K562 (cell line): ENCODE measurements around the gene PI4KA. TPM values are rescaled to one million over a fixed set of nuclear protein-coding genes. Genes with fewer than 3 reads are reported as not detected.

ENCODE experiments used
- NFIC ChIP-seq: fragments of 450-650 bp; IDR thresholded peaks from 2 replicates; pipeline ENCODE4 v1.6.1; 2017; ENCODE audit warnings: mild to moderate bottlenecking, inconsistent platforms
- polyA plus RNA-seq, 8 experiments: library from polyadenylated mRNA; depleted of rRNA in 4 of 8; stranded (reverse) in 5 of 8; unstranded in 3 of 8; fragments of >200 nt; fragmentation: Nextera tagmentation in 2 of 8; fragmentation: Illumina TruSeq in 1 of 8; extraction: Ambion mirVana in 2 of 8; extraction: Trizol in 1 of 8; gene quantifications; 2 replicates each; pipeline versions ENCODE4 v1.2.1 to v1.2.3, GENCODE V29; 2011 to 2014; ENCODE audit warnings: inconsistent platforms in 1 of 8, missing spikeins in 1 of 8
- total RNA-seq, 7 experiments: library from RNA; depleted of rRNA in 6 of 7; stranded (reverse); fragments of >200 nt in 6 of 7; fragmentation: Illumina TruSeq in 2 of 7; extraction: Trizol in 2 of 7; gene quantifications; 2 replicates each; pipeline versions ENCODE4 v1.2.1 to v1.2.3, GENCODE V29; 2011 to 2021; ENCODE audit warnings: low replicate concordance in 1 of 7
- TF ChIP-seq, protein P1 (sequence below), 2 experiments: fragments of 450-650 bp in 1 of 2; IDR thresholded peaks; 2 replicates each; pipeline ENCODE4 v1.6.1; 2011 to 2017; ENCODE audit warnings: low read depth in 2 of 2, antibody characterized with exemption in 1 of 2, borderline replicate concordance in 1 of 2, low read length in 1 of 2, mild to moderate bottlenecking in 1 of 2, mixed read lengths in 1 of 2; ENCODE audit not compliant: control insufficient read depth in 1 of 2
- TF ChIP-seq, protein P2 (sequence below): fragments of 450-650 bp; IDR thresholded peaks from 2 replicates; pipeline ENCODE4 v1.6.1; 2016; ENCODE audit warnings: borderline replicate concordance

PI4KA gene
- total and polyA plus RNA-seq, 9 of the 15 experiments (the other 6 are each of a cell fraction or from before 2014, with no cell fraction given): 7.3 to 187 (median 84.7) TPM

GRCh38 chr22:20661473-20661872 lies 197.1 kb downstream of the PI4KA start (continued):
- TF ChIP-seq, protein P1, sequence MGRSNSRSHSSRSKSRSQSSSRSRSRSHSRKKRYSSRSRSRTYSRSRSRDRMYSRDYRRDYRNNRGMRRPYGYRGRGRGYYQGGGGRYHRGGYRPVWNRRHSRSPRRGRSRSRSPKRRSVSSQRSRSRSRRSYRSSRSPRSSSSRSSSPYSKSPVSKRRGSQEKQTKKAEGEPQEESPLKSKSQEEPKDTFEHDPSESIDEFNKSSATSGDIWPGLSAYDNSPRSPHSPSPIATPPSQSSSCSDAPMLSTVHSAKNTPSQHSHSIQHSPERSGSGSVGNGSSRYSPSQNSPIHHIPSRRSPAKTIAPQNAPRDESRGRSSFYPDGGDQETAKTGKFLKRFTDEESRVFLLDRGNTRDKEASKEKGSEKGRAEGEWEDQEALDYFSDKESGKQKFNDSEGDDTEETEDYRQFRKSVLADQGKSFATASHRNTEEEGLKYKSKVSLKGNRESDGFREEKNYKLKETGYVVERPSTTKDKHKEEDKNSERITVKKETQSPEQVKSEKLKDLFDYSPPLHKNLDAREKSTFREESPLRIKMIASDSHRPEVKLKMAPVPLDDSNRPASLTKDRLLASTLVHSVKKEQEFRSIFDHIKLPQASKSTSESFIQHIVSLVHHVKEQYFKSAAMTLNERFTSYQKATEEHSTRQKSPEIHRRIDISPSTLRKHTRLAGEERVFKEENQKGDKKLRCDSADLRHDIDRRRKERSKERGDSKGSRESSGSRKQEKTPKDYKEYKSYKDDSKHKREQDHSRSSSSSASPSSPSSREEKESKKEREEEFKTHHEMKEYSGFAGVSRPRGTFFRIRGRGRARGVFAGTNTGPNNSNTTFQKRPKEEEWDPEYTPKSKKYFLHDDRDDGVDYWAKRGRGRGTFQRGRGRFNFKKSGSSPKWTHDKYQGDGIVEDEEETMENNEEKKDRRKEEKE (IDR thresholded peaks at IDR 0.05; ENCODE audit: borderline replicate concordance in 1 of 2, control insufficient read depth in 1 of 2, low read depth in 2 of 2, low read length in 1 of 2): 0 out of 4 replicates have a peak, but pooled peaks of 1 of the 2 experiments have one; percentile 66
- peak; percentile 36; the same call in 1 of the 2 replicates for TF ChIP-seq NFIC
- TF ChIP-seq, protein P2, sequence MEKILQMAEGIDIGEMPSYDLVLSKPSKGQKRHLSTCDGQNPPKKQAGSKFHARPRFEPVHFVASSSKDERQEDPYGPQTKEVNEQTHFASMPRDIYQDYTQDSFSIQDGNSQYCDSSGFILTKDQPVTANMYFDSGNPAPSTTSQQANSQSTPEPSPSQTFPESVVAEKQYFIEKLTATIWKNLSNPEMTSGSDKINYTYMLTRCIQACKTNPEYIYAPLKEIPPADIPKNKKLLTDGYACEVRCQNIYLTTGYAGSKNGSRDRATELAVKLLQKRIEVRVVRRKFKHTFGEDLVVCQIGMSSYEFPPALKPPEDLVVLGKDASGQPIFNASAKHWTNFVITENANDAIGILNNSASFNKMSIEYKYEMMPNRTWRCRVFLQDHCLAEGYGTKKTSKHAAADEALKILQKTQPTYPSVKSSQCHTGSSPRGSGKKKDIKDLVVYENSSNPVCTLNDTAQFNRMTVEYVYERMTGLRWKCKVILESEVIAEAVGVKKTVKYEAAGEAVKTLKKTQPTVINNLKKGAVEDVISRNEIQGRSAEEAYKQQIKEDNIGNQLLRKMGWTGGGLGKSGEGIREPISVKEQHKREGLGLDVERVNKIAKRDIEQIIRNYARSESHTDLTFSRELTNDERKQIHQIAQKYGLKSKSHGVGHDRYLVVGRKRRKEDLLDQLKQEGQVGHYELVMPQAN: 0 out of 2 replicates have a peak, but pooled peaks have one; percentile 59
- TF ChIP-seq, all 486 proteins: peak for 44
